Right atrium auricular region (tissue), 2 donors: ENCODE results near the gene CCDC54. TPM values are rescaled to one million over a fixed set of nuclear protein-coding genes. Genes with fewer than 3 reads are reported as not detected.

Source experiments
- DNase-seq: peaks from one replicate; pipeline ENCODE4 v3.0.0-alpha.2; 2019; ENCODE audit warnings: low spot score
- H3K27ac ChIP-seq, 2 donors: fragments of 200-600 bp; sonication (generic); 1 replicate in 1 of 2; 2 replicates in 1 of 2; pipeline ENCODE4 v1.5.1; 2016 to 2019
- H3K27me3 ChIP-seq, 2 donors: fragments of 200-600 bp; sonication (generic); one replicate each; pipeline versions ENCODE4 v1.5.1 to v1.6.0; 2017 to 2019
- H3K36me3 ChIP-seq: fragments of 200-600 bp; sonication (generic); one replicate; pipeline ENCODE4 v1.5.1; 2016
- H3K4me1 ChIP-seq, 2 donors: fragments of 200-600 bp; sonication (generic); one replicate each; pipeline versions ENCODE4 v1.5.1 to v1.6.0; 2017 to 2019
- H3K4me3 ChIP-seq, 2 donors: fragments of 200-600 bp; sonication (generic); 1 replicate in 1 of 2; 2 replicates in 1 of 2; pipeline ENCODE4 v1.5.1; 2017 to 2019; ENCODE audit warnings: mild to moderate bottlenecking in 1 of 2, moderate library complexity in 1 of 2
- H3K9me3 ChIP-seq, 2 donors: fragments of 200-600 bp; sonication (generic); one replicate each; pipeline ENCODE4 v1.5.1; 2019
- CTCF ChIP-seq, 2 donors: fragments of 200-600 bp; sonication (generic); IDR thresholded peaks; one replicate each; pipeline ENCODE4 v1.5.1; 2019; ENCODE audit warnings: antibody characterized with exemption in 2 of 2
- total RNA-seq, 2 donors: library from RNA; depleted of rRNA; stranded (reverse); fragments of >200 nt; gene quantifications; one replicate each; pipeline ENCODE4 v1.1.0, GENCODE V29; 2016

Gene CCDC54
- total RNA-seq, 2 donors from 2014 or later, result not detected

- DNase-seq, result no peak
- TF ChIP-seq CTCF (IDR thresholded peaks at IDR 0.05), result no peak
Measured at GRCh38 chr3:107367353-107367752, 9.9 kb upstream of the CCDC54 start.

GRCh38 chr3:107368654-107369398 is 8.4 kb upstream of the CCDC54 start:
- Histone ChIP-seq H3K36me3 (no peaks in the 10 kb centered on the region), H3K9me3 (no peaks in the 10 kb centered on the region), H3K4me1 (no peaks in the 10 kb centered on the region), H3K27me3 (no peaks in the 10 kb centered on the region), H3K4me3 (no peak overlapping the region), H3K27ac (no peak overlapping the region)
- no peak for TF ChIP-seq CTCF (IDR thresholded peaks at IDR 0.05)
- no peak for DNase-seq

More at GRCh38 chr3:107367353-107367752, 9.9 kb upstream of the CCDC54 start:
- Histone ChIP-seq H3K9me3 (no peaks in the 10 kb centered on the region), H3K27ac (no peak overlapping the region), H3K36me3 (no peaks in the 10 kb centered on the region), H3K4me3 (no peak overlapping the region), H3K27me3 (no peaks in the 10 kb centered on the region), H3K4me1 (no peaks in the 10 kb centered on the region)

DNA sequence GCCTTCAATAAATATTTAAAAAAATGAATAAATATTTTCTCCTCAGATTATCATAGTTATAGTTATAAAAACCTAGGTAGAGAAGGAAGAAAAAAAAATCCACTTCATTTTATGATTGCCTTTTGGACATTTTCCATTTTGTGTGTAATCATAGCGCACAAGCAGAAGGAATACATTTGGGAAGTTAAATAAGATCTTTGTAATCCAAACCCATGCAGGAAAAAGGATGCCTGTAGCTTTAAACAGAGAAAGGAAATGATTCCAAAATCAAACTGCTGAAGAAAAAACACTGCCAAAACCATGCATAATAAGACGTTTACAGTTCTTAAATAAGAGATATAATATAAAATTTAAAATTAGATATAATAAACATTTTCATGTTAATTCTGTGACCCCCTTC is 7.4 kb upstream of the CCDC54 start:
- Histone ChIP-seq H3K27ac (no peak overlapping the region), H3K27me3 (no peaks in the 10 kb centered on the region), H3K9me3 (no peaks in the 10 kb centered on the region), H3K36me3 (no peaks in the 10 kb centered on the region), H3K4me3 (no peak overlapping the region), H3K4me1 (no peaks in the 10 kb centered on the region)
- no peak for DNase-seq
- TF ChIP-seq CTCF (IDR thresholded peaks at IDR 0.05), result no peak

DNA sequence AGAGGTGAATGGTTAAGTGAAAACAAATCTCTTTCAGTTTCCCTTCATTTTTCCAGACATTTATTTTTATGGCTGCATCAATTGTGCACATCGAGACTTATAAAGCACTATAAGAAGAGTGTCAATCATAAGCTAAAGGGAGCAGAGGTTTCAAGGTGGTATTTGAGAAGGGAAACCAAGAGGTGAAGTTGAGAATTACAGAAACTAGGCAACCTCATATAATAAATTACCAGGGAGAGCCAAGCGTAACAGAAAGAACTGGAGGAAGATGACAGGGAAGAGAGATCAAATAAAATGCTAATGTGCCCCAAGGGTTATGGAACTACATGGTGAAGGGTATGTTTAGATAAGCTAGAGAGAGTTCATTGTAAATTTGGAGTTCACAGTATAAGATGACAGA is 6.3 kb upstream of the CCDC54 start:
- Histone ChIP-seq H3K9me3 (no peaks in the 10 kb centered on the region), H3K27me3 (no peaks in the 10 kb centered on the region)
- no peak for DNase-seq

GRCh38 chr3:107372506-107372905 is 4.7 kb upstream of the CCDC54 start:
- H3K9me3 ChIP-seq, result no peaks in the 10 kb centered on the region
- H3K27me3 ChIP-seq, result no peaks in the 10 kb centered on the region
- TF ChIP-seq CTCF (IDR thresholded peaks at IDR 0.05), result no peak
- no peak overlapping the region for H3K4me3 ChIP-seq
- H3K27ac ChIP-seq, result no peak overlapping the region
- H3K4me1 ChIP-seq, result no peaks in the 10 kb centered on the region
- H3K36me3 ChIP-seq, result no peaks in the 10 kb centered on the region
- DNase-seq, result no peak

More for the DNA sequence above, 6.3 kb upstream of the CCDC54 start:
- no peaks in the 10 kb centered on the region for H3K4me1 ChIP-seq
- H3K27ac ChIP-seq, result no peak overlapping the region
- H3K4me3 ChIP-seq, result no peak overlapping the region
- no peaks in the 10 kb centered on the region for H3K36me3 ChIP-seq
- TF ChIP-seq CTCF (IDR thresholded peaks at IDR 0.05), result no peak

GRCh38 chr3:107373896-107374295 is 3.3 kb upstream of the CCDC54 start:
- no peak for TF ChIP-seq CTCF (IDR thresholded peaks at IDR 0.05)
- no peak for DNase-seq
- no peak overlapping the region for H3K27ac ChIP-seq

More at GRCh38 chr3:107373896-107374295, 3.3 kb upstream of the CCDC54 start:
- Histone ChIP-seq H3K36me3 (no peaks in the 10 kb centered on the region), H3K9me3 (no peaks in the 10 kb centered on the region), H3K27me3 (no peaks in the 10 kb centered on the region), H3K4me1 (no peaks in the 10 kb centered on the region), H3K4me3 (no peak overlapping the region)
